SK-N-SH (cell line): ENCODE results near the gene KRT2. TPM values are rescaled to one million over a fixed set of nuclear protein-coding genes. Genes with fewer than 3 reads are reported as not detected.

Experiments
- CTCF ChIA-PET: fragments of 300-600, 350-600 bp; formaldehyde crosslinking; extraction: SDS; loops from one replicate; lab custom pipeline; 2021; lab: Yijun Ruan, JAX
- POLR2A ChIA-PET: fragments of 350-600 bp; sonication (Branson Sonifier 250); formaldehyde crosslinking; extraction: SDS; loops from one replicate; lab custom pipeline; 2020; ENCODE audit warnings: antibody characterized with exemption, inconsistent platforms; lab: Yijun Ruan, JAX
- DNase-seq: peaks from one replicate; pipeline ENCODE4 v3.0.0; 2012
- H2AFZ ChIP-seq: fragments of 200-600 bp; sonication (generic); 2 replicates; pipeline ENCODE4 v1.8.1; 2016; ENCODE audit warnings: antibody characterized with exemption, mild to moderate bottlenecking, low read depth
- H3F3A ChIP-seq: fragments of 200-600 bp; sonication (generic); replicated peaks from 2 replicates; pipeline ENCODE3; 2016; ENCODE audit warnings: antibody characterized with exemption, mild to moderate bottlenecking; ENCODE audit not compliant: insufficient read depth
- H3K27ac ChIP-seq, 2 experiments: fragments of 200-500 bp in 1 of 2; fragments of 200-600 bp in 1 of 2; sonication (Bioruptor generic) in 1 of 2; sonication (generic), shearing (Covaris generic) in 1 of 2; 2 replicates each; pipeline versions ENCODE4 v1.5.1 to v1.6.1; 2014 to 2016; ENCODE audit warnings: low read depth in 2 of 2, inconsistent platforms in 1 of 2, low read length in 1 of 2, mild to moderate bottlenecking in 1 of 2, mixed read lengths in 1 of 2
- H3K27me3 ChIP-seq: fragments of 200-600 bp; sonication (generic), shearing (Covaris generic); 2 replicates; pipeline ENCODE4 v1.6.1; 2016; ENCODE audit warnings: mixed run types; ENCODE audit not compliant: insufficient read depth
- H3K36me3 ChIP-seq, 2 experiments: fragments of 200-500 bp in 1 of 2; fragments of 200-600 bp in 1 of 2; sonication (Bioruptor generic) in 1 of 2; sonication (generic) in 1 of 2; replicated peaks in 1 of 2; 2 replicates each; pipeline versions ENCODE3 to v1.5.1; 2014 to 2016; ENCODE audit warnings: low read length in 1 of 2, mild to moderate bottlenecking in 1 of 2; ENCODE audit not compliant: insufficient read depth in 2 of 2, control insufficient read depth in 1 of 2
- H3K4me1 ChIP-seq, 2 experiments: fragments of 200-500 bp in 1 of 2; fragments of 200-600 bp in 1 of 2; sonication (Bioruptor generic) in 1 of 2; sonication (generic), shearing (Covaris generic) in 1 of 2; 2 replicates each; pipeline versions ENCODE4 v1.5.1 to v1.6.1; 2014 to 2016; ENCODE audit warnings: low read depth in 1 of 2, low read length in 1 of 2, mixed run types in 1 of 2; ENCODE audit not compliant: insufficient read depth in 2 of 2, control insufficient read depth in 1 of 2
- H3K4me2 ChIP-seq: fragments of 200-600 bp; sonication (generic), shearing (Covaris generic); 2 replicates; pipeline ENCODE4 v1.6.1; 2017; ENCODE audit warnings: mixed run types
- H3K4me3 ChIP-seq, 2 experiments: fragments of 200-500 bp in 1 of 2; fragments of 200-600 bp in 1 of 2; sonication (Bioruptor generic) in 1 of 2; sonication (generic), shearing (Covaris generic) in 1 of 2; 2 replicates each; pipeline versions ENCODE4 v1.5.1 to v1.8.1; 2014 to 2016; ENCODE audit warnings: low read depth in 2 of 2, inconsistent platforms in 1 of 2, low read length in 1 of 2, mild to moderate bottlenecking in 1 of 2, mixed read lengths in 1 of 2, moderate library complexity in 1 of 2
- H3K79me2 ChIP-seq: fragments of 200-600 bp; sonication (generic); 2 replicates; pipeline ENCODE4 v1.8.1; 2017; ENCODE audit warnings: mild to moderate bottlenecking; ENCODE audit not compliant: insufficient read depth
- H3K9ac ChIP-seq: fragments of 200-600 bp; sonication (generic); 2 replicates; pipeline ENCODE4 v1.6.1; 2017; ENCODE audit warnings: mixed run types
- H3K9me2 ChIP-seq: fragments of 200-600 bp; sonication (generic); 2 replicates; pipeline ENCODE4 v1.6.1; 2017; ENCODE audit warnings: mixed run types
- H3K9me3 ChIP-seq: fragments of 200-600 bp; sonication (generic); 2 replicates; pipeline ENCODE4 v1.6.1; 2017; ENCODE audit warnings: mixed run types, mild to moderate bottlenecking, moderate library complexity
- H4K20me1 ChIP-seq: fragments of 200-600 bp; sonication (generic); 2 replicates; pipeline ENCODE4 v1.6.1; 2017; ENCODE audit warnings: mild to moderate bottlenecking, mixed run types; ENCODE audit not compliant: insufficient read depth
- CHD2 ChIP-seq: fragments of 150-350 bp; IDR thresholded peaks from 2 replicates; pipeline ENCODE4 v1.6.1; 2018; ENCODE audit warnings: low read length; ENCODE audit not compliant: partially characterized antibody
- ELF1 ChIP-seq: IDR thresholded peaks from 2 replicates; pipeline ENCODE4 v1.4.0; 2012
- EP300 ChIP-seq, 2 experiments: IDR thresholded peaks; 2 replicates each; pipeline versions ENCODE4 v1.4.0 to v1.6.1; 2012; ENCODE audit warnings: borderline replicate concordance in 1 of 2, low read depth in 1 of 2, low read length in 1 of 2
- FOSL2 ChIP-seq: IDR thresholded peaks from 2 replicates; pipeline ENCODE4 v1.4.0; 2012; ENCODE audit warnings: low read depth, mild to moderate bottlenecking, moderate library complexity, borderline replicate concordance
- FOXJ3 ChIP-seq: sonication (generic); formaldehyde crosslinking; IDR thresholded peaks from 2 replicates; pipeline ENCODE4 v1.5.1; 2020; ENCODE audit warnings: mild to moderate bottlenecking, missing genetic modification reagents
- GABPA ChIP-seq: IDR thresholded peaks from 2 replicates; pipeline ENCODE4 v1.4.0; 2012; ENCODE audit warnings: low read depth, mild to moderate bottlenecking
- IRF3 ChIP-seq: fragments of 150-350 bp; IDR thresholded peaks from 2 replicates; pipeline ENCODE4 v1.6.1; 2016; ENCODE audit warnings: mild to moderate bottlenecking, low read depth, low read length
- JUND ChIP-seq: IDR thresholded peaks from 2 replicates; pipeline ENCODE4 v1.4.0; 2012
- MEF2A ChIP-seq: IDR thresholded peaks from 2 replicates; pipeline ENCODE4 v1.4.0; 2012; ENCODE audit warnings: low read depth, borderline replicate concordance
- POLR2AphosphoS5 ChIP-seq: IDR thresholded peaks from 2 replicates; pipeline ENCODE4 v1.6.1; 2012; ENCODE audit warnings: low read depth, low read length
- RAD21 ChIP-seq: IDR thresholded peaks from 2 replicates; pipeline ENCODE4 v1.6.1; 2012; ENCODE audit warnings: mild to moderate bottlenecking, low read length
- RFX5 ChIP-seq: IDR thresholded peaks from 2 replicates; pipeline ENCODE4 v1.6.1; 2012; ENCODE audit warnings: mild to moderate bottlenecking, improper control_type of control experiment, low read length
- USF1 ChIP-seq: IDR thresholded peaks from 2 replicates; pipeline ENCODE4 v1.4.0; 2012; ENCODE audit warnings: low read depth, borderline replicate concordance
- USF2 ChIP-seq: fragments of 150-350 bp; IDR thresholded peaks from 2 replicates; pipeline ENCODE4 v1.6.1; 2017; ENCODE audit warnings: antibody characterized with exemption, low read length, low read depth, borderline replicate concordance
- YY1 ChIP-seq: IDR thresholded peaks from 2 replicates; pipeline ENCODE4 v1.4.0; 2012; ENCODE audit warnings: low read depth, mild to moderate bottlenecking
- ZBTB33 ChIP-seq: IDR thresholded peaks from 2 replicates; pipeline ENCODE4 v1.4.0; 2012; ENCODE audit warnings: low read depth, borderline replicate concordance
- WGBS: methylation state at CpG from one replicate; pipeline ENCODE4 v1.1.6; 2017; ENCODE audit warnings: low lambda C conversion rate; 5-methylcytosine and 5-hydroxymethylcytosine counted together
- polyA plus RNA-seq, 3 experiments: library from polyadenylated mRNA; depleted of rRNA; stranded (reverse); fragments of >200 nt; gene quantifications; 2 replicates each; pipeline ENCODE4 v1.2.3, GENCODE V29; 2012
- TF ChIP-seq, protein P1 (sequence below): IDR thresholded peaks from 2 replicates; pipeline ENCODE4; 2012
- TF ChIP-seq, protein P2 (sequence below): fragments of 200-600 bp; sonication (generic); IDR thresholded peaks from 2 replicates; pipeline ENCODE4 v1.6.1; 2017; ENCODE audit warnings: antibody characterized with exemption, mild to moderate bottlenecking, moderate library complexity

Gene KRT2
- polyA plus RNA-seq, 1 of the 3 experiments (the other 2 are of a cell fraction): not detected

- no peaks in the 10 kb centered on the region for H3K9me3 ChIP-seq
- no peaks in the 10 kb centered on the region for H3K79me2 ChIP-seq
- H3K9ac ChIP-seq: no peak overlapping the region
- DNase-seq: no peak
- 10% methylated on average over 3 of the region's 3 CpGs for WGBS
- H3K4me1 ChIP-seq: no peaks in the 10 kb centered on the region
- H2AFZ ChIP-seq: no peak overlapping the region
- ChIA-PET POLR2A (no interaction called here), CTCF (interaction anchor here (1.4 kb wide), 2 partner anchors 10 to 199 kb away, joined by 3 to 5 read pairs; no protein-coding TSS in a partner anchor)
- H3K27me3 ChIP-seq: peaks cover 33% of the 10 kb centered on the region
- no peaks in the 10 kb centered on the region for H4K20me1 ChIP-seq
- no peaks in the 10 kb centered on the region for H3F3A ChIP-seq
- H3K9me2 ChIP-seq: no peaks in the 10 kb centered on the region
- H3K4me2 ChIP-seq: no peak overlapping the region
- no peak overlapping the region for H3K4me3 ChIP-seq
- H3K27ac ChIP-seq: no peak overlapping the region
- TF ChIP-seq EP300 (IDR thresholded peaks at IDR 0.05; ENCODE audit: borderline replicate concordance in 1 of 2, low read depth in 1 of 2, low read length in 1 of 2) (no peak), IRF3 (no peak), MEF2A (no peak), USF1 (no peak), RAD21 (no peak)
- no peaks in the 10 kb centered on the region for H3K36me3 ChIP-seq
Observed at GRCh38 chr12:52666471-52666870, 14.5 kb upstream of the KRT2 start.

DNA sequence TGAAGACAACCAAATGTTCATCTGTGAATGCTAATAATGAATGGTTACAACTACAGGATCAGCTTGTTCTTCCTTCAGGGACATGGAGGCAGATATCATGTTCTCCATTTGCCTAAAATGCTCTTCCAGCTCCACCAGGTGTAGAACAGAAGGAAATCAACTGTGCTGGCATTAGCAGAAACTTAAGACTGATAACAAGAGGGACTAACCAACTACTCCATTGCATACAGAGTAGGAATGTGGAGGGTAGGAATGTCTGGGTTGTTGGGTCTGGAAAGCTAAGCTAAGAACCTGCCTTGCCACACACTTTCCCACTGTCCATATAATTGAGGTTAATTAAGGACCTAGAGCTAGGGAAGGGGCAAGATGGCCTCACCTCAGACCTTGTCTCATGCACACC, 11.4 kb upstream of the KRT2 start:
- CTCF ChIA-PET: interaction anchor here (1.1 kb wide), 1 partner anchor 217 kb away, joined by 3 read pairs; no protein-coding TSS in a partner anchor
- H3K9me3 ChIP-seq: no peaks in the 10 kb centered on the region
- no peaks in the 10 kb centered on the region for H4K20me1 ChIP-seq
- no peaks in the 10 kb centered on the region for H3F3A ChIP-seq
- no peak for DNase-seq
- H3K9me2 ChIP-seq: no peaks in the 10 kb centered on the region
- H3K4me2 ChIP-seq: no peak overlapping the region
- TF ChIP-seq RFX5 (no peak), YY1 (no peak), POLR2AphosphoS5 (no peak), IRF3 (no peak), FOSL2 (no peak), FOXJ3 (no peak), ELF1 (no peak), JUND (no peak), CHD2 (no peak), USF2 (no peak), USF1 (no peak), ZBTB33 (no peak), GABPA (no peak)
- TF ChIP-seq, protein P1, sequence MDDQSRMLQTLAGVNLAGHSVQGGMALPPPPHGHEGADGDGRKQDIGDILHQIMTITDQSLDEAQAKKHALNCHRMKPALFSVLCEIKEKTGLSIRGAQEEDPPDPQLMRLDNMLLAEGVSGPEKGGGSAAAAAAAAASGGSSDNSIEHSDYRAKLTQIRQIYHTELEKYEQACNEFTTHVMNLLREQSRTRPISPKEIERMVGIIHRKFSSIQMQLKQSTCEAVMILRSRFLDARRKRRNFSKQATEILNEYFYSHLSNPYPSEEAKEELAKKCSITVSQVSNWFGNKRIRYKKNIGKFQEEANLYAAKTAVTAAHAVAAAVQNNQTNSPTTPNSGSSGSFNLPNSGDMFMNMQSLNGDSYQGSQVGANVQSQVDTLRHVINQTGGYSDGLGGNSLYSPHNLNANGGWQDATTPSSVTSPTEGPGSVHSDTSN: no peak
- TF ChIP-seq, protein P2, sequence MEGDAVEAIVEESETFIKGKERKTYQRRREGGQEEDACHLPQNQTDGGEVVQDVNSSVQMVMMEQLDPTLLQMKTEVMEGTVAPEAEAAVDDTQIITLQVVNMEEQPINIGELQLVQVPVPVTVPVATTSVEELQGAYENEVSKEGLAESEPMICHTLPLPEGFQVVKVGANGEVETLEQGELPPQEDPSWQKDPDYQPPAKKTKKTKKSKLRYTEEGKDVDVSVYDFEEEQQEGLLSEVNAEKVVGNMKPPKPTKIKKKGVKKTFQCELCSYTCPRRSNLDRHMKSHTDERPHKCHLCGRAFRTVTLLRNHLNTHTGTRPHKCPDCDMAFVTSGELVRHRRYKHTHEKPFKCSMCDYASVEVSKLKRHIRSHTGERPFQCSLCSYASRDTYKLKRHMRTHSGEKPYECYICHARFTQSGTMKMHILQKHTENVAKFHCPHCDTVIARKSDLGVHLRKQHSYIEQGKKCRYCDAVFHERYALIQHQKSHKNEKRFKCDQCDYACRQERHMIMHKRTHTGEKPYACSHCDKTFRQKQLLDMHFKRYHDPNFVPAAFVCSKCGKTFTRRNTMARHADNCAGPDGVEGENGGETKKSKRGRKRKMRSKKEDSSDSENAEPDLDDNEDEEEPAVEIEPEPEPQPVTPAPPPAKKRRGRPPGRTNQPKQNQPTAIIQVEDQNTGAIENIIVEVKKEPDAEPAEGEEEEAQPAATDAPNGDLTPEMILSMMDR: no peak
- TF ChIP-seq, all 33 proteins: peak for 0
- Histone ChIP-seq H3K9ac (no peak overlapping the region), H3K36me3 (no peaks in the 10 kb centered on the region), H3K79me2 (no peaks in the 10 kb centered on the region), H3K4me3 (no peak overlapping the region), H2AFZ (no peak overlapping the region), H3K4me1 (no peaks in the 10 kb centered on the region), H3K27ac (no peak overlapping the region), H3K27me3 (peaks cover 25% of the 10 kb centered on the region; the same call in 1 of the 2 replicates)
- POLR2A ChIA-PET: no interaction called here
